Mucosa of descending colon (tissue), 3 donors: ENCODE measurements around the gene UBXN10. TPM values are rescaled to one million over a fixed set of nuclear protein-coding genes. Genes with fewer than 3 reads are reported as not detected.

ENCODE experiments used
- ATAC-seq: fragments of 200-7000 bp; cut with Tn5 transposase; one replicate; pipeline ENCODE4 v1.9.1; 2020; ENCODE audit warnings: mild to moderate bottlenecking, moderate library complexity
- DNase-seq, 3 donors: peaks; one replicate each; pipeline ENCODE4 v3.0.0-alpha.2; 2020
- H3K36me3 ChIP-seq: fragments of 200-600 bp; one replicate; pipeline ENCODE4 v1.8.0; 2021; ENCODE audit warnings: low read depth, mild to moderate bottlenecking
- H3K4me1 ChIP-seq: fragments of 200-600 bp; one replicate; pipeline ENCODE4 v1.8.0; 2021; ENCODE audit warnings: low read depth, mild to moderate bottlenecking
- H3K4me3 ChIP-seq: fragments of 200-600 bp; one replicate; pipeline ENCODE4 v1.8.0; 2021; ENCODE audit warnings: mild to moderate bottlenecking
- H3K9me3 ChIP-seq: fragments of 200-600 bp; one replicate; pipeline ENCODE4 v1.8.0; 2021; ENCODE audit warnings: mild to moderate bottlenecking
- intact Hi-C, 2 donors: fragments of 100-400 bp; cut with DNase I in 1 of 2; cut with micrococcal nuclease in 1 of 2; formaldehyde crosslinking; loops; one replicate each; pipeline versions ENCODE4 v1.11.0 to v1.11.1; 2022; cut with DNase I, micrococcal nuclease
- total RNA-seq, 3 donors: library from RNA; stranded (reverse); fragmentation: NEBNext Ultra II Directional in 2 of 3; extraction: Animal tissue kit (Norgen Biotek cat#: 25700) in 2 of 3; gene quantifications; one replicate each; pipeline versions ENCODE4 v1.2.1 to v1.2.4, GENCODE V29; 2021 to 2023
- TF ChIP-seq, protein P1 (sequence below): fragments of 200-600 bp; IDR thresholded peaks from one replicate; pipeline ENCODE4 v1.8.0; 2022; ENCODE audit warnings: antibody characterized with exemption, mild to moderate bottlenecking
- donor health status: DM: no; HTN: no; CAD: no; lungs with moderate emphysema.
- donor health status: DM: no; HTN: no; CAD: no.
- donor health status: DM: no; HTN: yes; CAD: no.

The UBXN10 gene
- total RNA-seq, 3 donors from 2014 or later, result 5.8 to 15.5 (median 5.8) TPM

- Histone ChIP-seq H3K4me3 (no peak overlapping the region), H3K4me1 (peaks cover 3% of the 10 kb centered on the region), H3K36me3 (no peaks in the 10 kb centered on the region), H3K9me3 (no peaks in the 10 kb centered on the region)
- intact Hi-C loops, result no loop called here
- TF ChIP-seq, protein P1, sequence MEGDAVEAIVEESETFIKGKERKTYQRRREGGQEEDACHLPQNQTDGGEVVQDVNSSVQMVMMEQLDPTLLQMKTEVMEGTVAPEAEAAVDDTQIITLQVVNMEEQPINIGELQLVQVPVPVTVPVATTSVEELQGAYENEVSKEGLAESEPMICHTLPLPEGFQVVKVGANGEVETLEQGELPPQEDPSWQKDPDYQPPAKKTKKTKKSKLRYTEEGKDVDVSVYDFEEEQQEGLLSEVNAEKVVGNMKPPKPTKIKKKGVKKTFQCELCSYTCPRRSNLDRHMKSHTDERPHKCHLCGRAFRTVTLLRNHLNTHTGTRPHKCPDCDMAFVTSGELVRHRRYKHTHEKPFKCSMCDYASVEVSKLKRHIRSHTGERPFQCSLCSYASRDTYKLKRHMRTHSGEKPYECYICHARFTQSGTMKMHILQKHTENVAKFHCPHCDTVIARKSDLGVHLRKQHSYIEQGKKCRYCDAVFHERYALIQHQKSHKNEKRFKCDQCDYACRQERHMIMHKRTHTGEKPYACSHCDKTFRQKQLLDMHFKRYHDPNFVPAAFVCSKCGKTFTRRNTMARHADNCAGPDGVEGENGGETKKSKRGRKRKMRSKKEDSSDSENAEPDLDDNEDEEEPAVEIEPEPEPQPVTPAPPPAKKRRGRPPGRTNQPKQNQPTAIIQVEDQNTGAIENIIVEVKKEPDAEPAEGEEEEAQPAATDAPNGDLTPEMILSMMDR, result no peak
- no peak for ATAC-seq
- no peak for DNase-seq
These were observed 49.1 kb downstream of the UBXN10 start for GRCh38 chr1:20234788-20235535.

DNA sequence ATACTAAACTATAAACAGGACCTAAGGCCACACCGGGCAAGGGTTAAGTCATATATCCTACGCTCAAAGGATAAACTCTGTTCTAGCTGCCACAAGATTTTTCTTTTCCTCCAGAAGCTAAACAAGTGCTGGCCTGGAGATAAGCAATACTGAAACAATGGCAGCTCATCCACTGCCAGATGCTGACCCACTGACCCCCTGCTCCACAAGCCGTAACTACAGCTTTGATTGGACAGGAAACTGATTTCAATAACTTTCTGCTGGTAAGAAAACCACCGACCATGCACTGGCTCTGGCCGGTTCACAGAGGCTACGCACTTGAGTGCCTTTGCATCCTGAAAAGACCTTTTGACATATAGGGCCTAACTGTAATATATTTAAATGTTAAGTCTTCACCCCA, 51.8 kb downstream of the UBXN10 start:
- no peak overlapping the region for H3K4me3 ChIP-seq
- peaks cover 3% of the 10 kb centered on the region for H3K4me1 ChIP-seq
- H3K36me3 ChIP-seq, result no peaks in the 10 kb centered on the region
- intact Hi-C loops, result no loop called here
- DNase-seq, result no peak
- ATAC-seq, result no peak
- TF ChIP-seq, protein P1, result no peak
- H3K9me3 ChIP-seq, result no peaks in the 10 kb centered on the region

DNA sequence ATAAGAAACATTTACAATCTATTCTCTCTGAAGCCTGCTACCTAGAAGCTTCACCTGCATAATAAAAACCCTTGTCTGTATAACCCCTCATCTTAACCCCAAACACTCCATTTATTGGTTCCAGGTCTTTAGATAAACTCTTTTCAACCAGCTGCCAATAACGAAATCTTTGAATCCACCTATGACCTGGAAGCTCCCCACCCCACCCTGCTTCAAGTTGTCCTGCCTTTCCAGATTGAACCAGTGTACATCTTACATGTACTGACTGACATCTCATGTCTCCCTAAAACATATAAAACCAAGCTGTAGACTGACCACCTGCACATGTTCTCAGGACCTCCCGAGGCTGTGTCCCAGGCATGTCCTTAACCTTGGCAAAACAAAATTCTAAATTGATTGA, 54.1 kb downstream of the UBXN10 start:
- Histone ChIP-seq H3K36me3 (no peaks in the 10 kb centered on the region), H3K4me3 (no peak overlapping the region), H3K4me1 (peaks cover 3% of the 10 kb centered on the region), H3K9me3 (no peaks in the 10 kb centered on the region)
- ATAC-seq (peak; percentile 61), DNase-seq (peak in 1 of 3 donors; percentile 37)
- intact Hi-C loops, result no loop called here
- TF ChIP-seq, protein P1, result no peak

DNA sequence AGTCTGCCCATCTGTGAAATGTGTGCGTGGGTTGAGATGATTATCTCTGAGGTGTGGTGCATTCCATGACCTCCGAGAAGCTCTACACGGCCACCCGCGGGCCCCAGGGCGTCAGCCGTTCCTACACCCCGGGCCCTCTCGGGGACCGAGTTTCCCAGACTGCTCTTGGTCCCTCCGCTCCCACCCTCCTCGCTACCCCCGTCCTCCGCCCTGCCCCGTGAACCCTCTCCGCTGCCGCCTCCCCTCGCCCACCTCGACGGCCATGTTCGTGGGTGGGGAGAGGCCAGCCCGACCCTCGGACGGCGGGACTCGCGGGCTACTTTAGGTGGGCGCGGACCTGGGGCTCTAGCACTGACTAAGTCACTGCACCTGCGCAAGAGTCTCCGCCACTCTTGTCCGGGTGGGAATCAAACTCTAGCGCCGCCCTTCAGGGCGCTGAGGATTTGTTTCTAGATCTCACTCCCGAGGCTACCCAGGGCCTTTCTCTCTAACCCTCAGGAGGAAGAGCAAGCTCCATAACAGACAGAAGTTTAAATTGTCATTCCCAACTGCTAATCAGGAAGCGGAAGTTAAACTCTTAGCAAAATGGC, 57.1 kb downstream of the UBXN10 start:
- DNase-seq (peak in 1 of 3 donors; percentile 53), ATAC-seq (no peak)
- H3K4me1 ChIP-seq, result peaks cover 3% of the 10 kb centered on the region
- no peaks in the 10 kb centered on the region for H3K36me3 ChIP-seq
- H3K4me3 ChIP-seq, result no peak overlapping the region
- H3K9me3 ChIP-seq, result no peaks in the 10 kb centered on the region
- intact Hi-C loops, result no loop called here
- TF ChIP-seq, protein P1, result no peak

Other genes starting within 250 kb of the UBXN10 start
- gene PLA2G2A, start 206.5 kb upstream of the UBXN10 start, total RNA-seq, result 1,000 to 10,000 TPM in 1 of 3 donors, 100 to 1,000 TPM in 1, 10 to 100 TPM in 1; 34.8 to 2,765 (median 275) TPM
- 10 to 100 TPM in 1 of 3 donors, under 1 TPM in 2; 0.78 to 16.2 (median 0.94) TPM for gene PLA2G5, start 115.9 kb upstream of the UBXN10 start, total RNA-seq
- gene PLA2G2D, start 66.6 kb upstream of the UBXN10 start, total RNA-seq, result under 1 TPM in 1 of 3 donors, not detected in 2; 0.22 TPM
- under 1 TPM in 2 of 3 donors, not detected in 1; 0.12 to 0.80 TPM for gene PLA2G2F, start 46.8 kb upstream of the UBXN10 start, total RNA-seq
- 1 to 10 TPM in 1 of 3 donors, under 1 TPM in 1, not detected in 1; 0.55 to 2.1 TPM for gene PLA2G2C, start 422 bp downstream of the UBXN10 start, total RNA-seq
- 1 to 10 TPM in 1 of 3 donors, under 1 TPM in 2; 0.16 to 2.1 (median 0.80) TPM for gene VWA5B1, start 104.8 kb downstream of the UBXN10 start, total RNA-seq